Measurements from ENCODE around the gene UFSP1. TPM values are rescaled to one million over a fixed set of nuclear protein-coding genes. Genes with fewer than 3 reads are reported as not detected.
"Not testable (repeated sequence)": the region's sequence is repeated elsewhere in the genome, so short reads cannot be mapped to it uniquely, and the experiment has no call there.

UFSP1 gene
- total RNA-seq, 1 donor: 5.8 TPM

DNA sequence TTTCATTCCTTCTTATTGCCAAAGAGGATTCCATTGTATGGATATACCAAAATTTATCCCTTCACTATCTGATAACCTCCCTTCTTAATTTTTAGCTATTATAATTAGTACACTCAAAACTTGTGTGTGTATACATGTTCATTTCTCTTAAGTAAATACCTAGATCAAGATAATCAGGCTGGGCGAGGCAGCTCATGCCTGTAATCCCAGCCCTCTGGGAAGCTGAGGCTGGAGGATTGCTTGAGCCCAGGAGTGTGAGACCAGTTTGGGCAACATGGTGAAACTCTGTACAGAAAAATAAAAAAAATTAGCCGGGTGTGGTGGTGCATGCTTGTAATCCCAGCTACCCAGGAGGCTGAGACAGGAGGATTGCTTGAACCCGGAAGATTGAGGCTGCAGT, 22.0 kb upstream of the UFSP1 start:
- no peak overlapping the region for H3K27ac ChIP-seq (ENCODE audit: low read depth, low read length)
- no peaks in the 10 kb centered on the region for H3K4me1 ChIP-seq (ENCODE audit: insufficient read depth, low read length)
- H4K20me1 ChIP-seq (ENCODE audit: insufficient read depth, low read length): no peaks in the 10 kb centered on the region
- no peak for DNase-seq (ENCODE audit: insufficient read length, low spot score, missing footprints)
- no peak for TF ChIP-seq CTCF (IDR thresholded peaks at IDR 0.05; ENCODE audit: extremely low read depth, low read depth, low read length)
- H3K36me3 ChIP-seq (ENCODE audit: insufficient read depth, low read length): no peaks in the 10 kb centered on the region
- no peak overlapping the region for H3K4me2 ChIP-seq (ENCODE audit: insufficient read depth, low read length)
- no peaks in the 10 kb centered on the region for H3K79me2 ChIP-seq (ENCODE audit: insufficient read depth, low read length)
- peaks cover 3% of the 10 kb centered on the region for H3K27me3 ChIP-seq (ENCODE audit: insufficient read depth, low read length)
- no peak overlapping the region for H2AFZ ChIP-seq (ENCODE audit: low read length)
- H3K4me3 ChIP-seq (ENCODE audit: insufficient read depth, low read length): no peak overlapping the region
- H3K9me3 ChIP-seq (ENCODE audit: low read depth, low read length): no peaks in the 10 kb centered on the region

DNA sequence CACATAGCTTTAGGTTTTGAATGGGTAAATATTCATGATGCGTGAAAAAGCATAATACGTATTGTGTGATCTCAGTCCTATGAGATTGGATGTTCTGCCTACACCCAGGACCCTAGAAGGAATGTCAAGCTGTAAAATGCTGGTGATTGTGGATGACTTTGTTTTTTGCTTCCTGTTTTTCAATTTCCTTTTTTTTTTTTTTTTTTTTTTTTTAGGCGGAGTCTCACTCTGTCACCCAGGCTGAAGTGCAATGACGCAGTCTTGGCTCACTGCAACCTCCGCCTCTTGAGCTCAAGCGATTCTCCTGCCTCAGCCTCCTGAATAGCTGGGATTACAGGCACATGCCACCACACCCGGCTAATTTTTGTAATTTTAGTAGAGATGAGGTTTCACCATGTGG, 20.9 kb upstream of the UFSP1 start:
- H3K79me2 ChIP-seq (ENCODE audit: insufficient read depth, low read length); DNase-seq (ENCODE audit: insufficient read length, low spot score, missing footprints); H3K4me2 ChIP-seq (ENCODE audit: insufficient read depth, low read length); H2AFZ ChIP-seq (ENCODE audit: low read length); H3K27me3 ChIP-seq (ENCODE audit: insufficient read depth, low read length); H3K4me1 ChIP-seq (ENCODE audit: insufficient read depth, low read length); H3K36me3 ChIP-seq (ENCODE audit: insufficient read depth, low read length); H3K27ac ChIP-seq (ENCODE audit: low read depth, low read length); H3K9me3 ChIP-seq (ENCODE audit: low read depth, low read length); H3K4me3 ChIP-seq (ENCODE audit: insufficient read depth, low read length); H4K20me1 ChIP-seq (ENCODE audit: insufficient read depth, low read length): not testable (repeated sequence)

DNA sequence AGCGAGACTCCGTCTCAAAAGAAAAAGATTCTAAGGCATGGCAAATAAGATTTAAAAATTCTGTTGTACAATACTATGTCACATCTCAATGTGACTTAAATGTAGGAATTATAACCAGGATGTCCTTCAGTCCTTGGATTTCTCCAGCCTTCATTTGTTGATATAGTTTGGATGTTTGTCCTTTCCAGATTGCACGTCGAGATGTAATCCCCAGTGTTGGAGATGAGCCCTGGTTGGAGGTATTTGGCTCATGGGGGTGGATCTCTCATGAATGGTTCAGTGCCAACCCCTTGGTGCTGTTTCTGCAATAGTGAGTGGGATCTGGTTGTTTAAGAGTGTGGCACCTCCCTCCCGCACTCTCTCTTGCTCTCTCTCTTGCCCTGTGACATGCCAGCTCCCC, 19.0 kb upstream of the UFSP1 start:
- Histone ChIP-seq H3K9me3 (ENCODE audit: low read depth, low read length) (peaks cover 2% of the 10 kb centered on the region), H3K4me1 (ENCODE audit: insufficient read depth, low read length) (no peaks in the 10 kb centered on the region), H3K36me3 (ENCODE audit: insufficient read depth, low read length) (no peaks in the 10 kb centered on the region), H3K4me2 (ENCODE audit: insufficient read depth, low read length) (no peak overlapping the region), H3K79me2 (ENCODE audit: insufficient read depth, low read length) (no peaks in the 10 kb centered on the region), H2AFZ (ENCODE audit: low read length) (no peak overlapping the region), H3K27ac (ENCODE audit: low read depth, low read length) (no peak overlapping the region), H3K27me3 (ENCODE audit: insufficient read depth, low read length) (peaks cover 3% of the 10 kb centered on the region), H3K4me3 (ENCODE audit: insufficient read depth, low read length) (no peak overlapping the region), H4K20me1 (ENCODE audit: insufficient read depth, low read length) (no peaks in the 10 kb centered on the region)
- TF ChIP-seq CTCF (IDR thresholded peaks at IDR 0.05; ENCODE audit: extremely low read depth, low read depth, low read length): no peak
- no peak for DNase-seq (ENCODE audit: insufficient read length, low spot score, missing footprints)

DNA sequence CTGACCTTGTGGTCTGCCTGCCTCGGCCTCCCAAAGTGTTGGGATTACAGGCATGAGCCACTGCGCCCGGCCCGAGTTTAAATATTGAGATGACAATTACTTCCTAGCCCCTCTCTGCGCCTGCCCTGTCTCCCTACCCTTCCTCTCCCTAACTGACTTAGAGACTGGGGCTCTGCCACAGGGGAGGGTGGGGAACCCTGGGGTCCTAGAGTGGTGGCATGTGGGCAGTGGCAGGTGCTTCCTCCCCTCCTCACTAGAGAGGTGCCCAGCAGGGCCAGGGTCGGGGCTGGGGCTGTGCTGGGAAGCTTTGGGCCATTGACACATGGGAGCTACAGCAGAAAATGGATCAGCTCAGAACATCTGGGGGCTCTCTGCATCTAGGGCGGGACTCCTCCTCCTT, 13.1 kb upstream of the UFSP1 start:
- peaks cover 2% of the 10 kb centered on the region for H3K9me3 ChIP-seq (ENCODE audit: low read depth, low read length)
- H4K20me1 ChIP-seq (ENCODE audit: insufficient read depth, low read length): no peaks in the 10 kb centered on the region
- peak; percentile 15 for DNase-seq (ENCODE audit: insufficient read length, low spot score, missing footprints)
- no peak for TF ChIP-seq CTCF (IDR thresholded peaks at IDR 0.05; ENCODE audit: extremely low read depth, low read depth, low read length)
- H3K27me3 ChIP-seq (ENCODE audit: insufficient read depth, low read length): peaks cover 7% of the 10 kb centered on the region
- H3K4me3 ChIP-seq (ENCODE audit: insufficient read depth, low read length): no peak overlapping the region
- H3K36me3 ChIP-seq (ENCODE audit: insufficient read depth, low read length): no peaks in the 10 kb centered on the region
- H2AFZ ChIP-seq (ENCODE audit: low read length): no peak overlapping the region
- H3K4me2 ChIP-seq (ENCODE audit: insufficient read depth, low read length): no peak overlapping the region
- H3K27ac ChIP-seq (ENCODE audit: low read depth, low read length): no peak overlapping the region
- no peaks in the 10 kb centered on the region for H3K4me1 ChIP-seq (ENCODE audit: insufficient read depth, low read length)
- H3K79me2 ChIP-seq (ENCODE audit: insufficient read depth, low read length): no peaks in the 10 kb centered on the region
